Fibroblast of mammary gland (primary cell): Measurements from ENCODE around the gene TIPARP.

ENCODE experiments used
- DNase-seq: peaks from one replicate; pipeline ENCODE4 v3.0.0-alpha.2; 2010; ENCODE audit warnings: low read depth
- H3K4me3 ChIP-seq: 2 replicates; pipeline ENCODE4 v1.5.1; 2011; ENCODE audit warnings: low read depth, mild to moderate bottlenecking, low read length, moderate library complexity; ENCODE audit not compliant: control insufficient read depth
- TF ChIP-seq, protein P1 (sequence below): conservative IDR thresholded peaks from 2 replicates; pipeline ENCODE4 v1.5.1; 2011; ENCODE audit warnings: low read depth, low read length, inconsistent platforms; ENCODE audit not compliant: control insufficient read depth, insufficient read depth

The TIPARP gene

DNA sequence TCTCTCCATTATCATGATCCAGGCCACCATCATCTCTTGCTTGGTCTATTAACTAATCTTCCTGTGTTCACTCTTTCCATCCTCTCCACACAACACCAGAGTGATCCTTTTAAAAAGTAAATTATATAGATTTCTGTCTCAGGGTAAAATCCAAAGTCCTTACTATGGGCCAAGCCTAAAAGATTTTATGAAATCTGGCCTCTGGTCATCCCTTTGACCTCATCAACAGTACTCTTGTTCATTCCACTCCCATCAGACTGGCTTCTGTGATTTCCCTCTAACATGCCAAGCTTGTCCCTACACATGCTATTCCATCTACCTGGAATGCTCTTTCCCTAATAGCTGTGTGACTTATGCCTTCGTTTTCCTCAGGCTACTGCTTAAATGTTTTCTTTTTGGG, 8.3 kb upstream of the TIPARP start:
- no peak for DNase-seq
- H3K4me3 ChIP-seq, result no peak overlapping the region
- TF ChIP-seq, protein P1, sequence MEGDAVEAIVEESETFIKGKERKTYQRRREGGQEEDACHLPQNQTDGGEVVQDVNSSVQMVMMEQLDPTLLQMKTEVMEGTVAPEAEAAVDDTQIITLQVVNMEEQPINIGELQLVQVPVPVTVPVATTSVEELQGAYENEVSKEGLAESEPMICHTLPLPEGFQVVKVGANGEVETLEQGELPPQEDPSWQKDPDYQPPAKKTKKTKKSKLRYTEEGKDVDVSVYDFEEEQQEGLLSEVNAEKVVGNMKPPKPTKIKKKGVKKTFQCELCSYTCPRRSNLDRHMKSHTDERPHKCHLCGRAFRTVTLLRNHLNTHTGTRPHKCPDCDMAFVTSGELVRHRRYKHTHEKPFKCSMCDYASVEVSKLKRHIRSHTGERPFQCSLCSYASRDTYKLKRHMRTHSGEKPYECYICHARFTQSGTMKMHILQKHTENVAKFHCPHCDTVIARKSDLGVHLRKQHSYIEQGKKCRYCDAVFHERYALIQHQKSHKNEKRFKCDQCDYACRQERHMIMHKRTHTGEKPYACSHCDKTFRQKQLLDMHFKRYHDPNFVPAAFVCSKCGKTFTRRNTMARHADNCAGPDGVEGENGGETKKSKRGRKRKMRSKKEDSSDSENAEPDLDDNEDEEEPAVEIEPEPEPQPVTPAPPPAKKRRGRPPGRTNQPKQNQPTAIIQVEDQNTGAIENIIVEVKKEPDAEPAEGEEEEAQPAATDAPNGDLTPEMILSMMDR, result no peak

DNA sequence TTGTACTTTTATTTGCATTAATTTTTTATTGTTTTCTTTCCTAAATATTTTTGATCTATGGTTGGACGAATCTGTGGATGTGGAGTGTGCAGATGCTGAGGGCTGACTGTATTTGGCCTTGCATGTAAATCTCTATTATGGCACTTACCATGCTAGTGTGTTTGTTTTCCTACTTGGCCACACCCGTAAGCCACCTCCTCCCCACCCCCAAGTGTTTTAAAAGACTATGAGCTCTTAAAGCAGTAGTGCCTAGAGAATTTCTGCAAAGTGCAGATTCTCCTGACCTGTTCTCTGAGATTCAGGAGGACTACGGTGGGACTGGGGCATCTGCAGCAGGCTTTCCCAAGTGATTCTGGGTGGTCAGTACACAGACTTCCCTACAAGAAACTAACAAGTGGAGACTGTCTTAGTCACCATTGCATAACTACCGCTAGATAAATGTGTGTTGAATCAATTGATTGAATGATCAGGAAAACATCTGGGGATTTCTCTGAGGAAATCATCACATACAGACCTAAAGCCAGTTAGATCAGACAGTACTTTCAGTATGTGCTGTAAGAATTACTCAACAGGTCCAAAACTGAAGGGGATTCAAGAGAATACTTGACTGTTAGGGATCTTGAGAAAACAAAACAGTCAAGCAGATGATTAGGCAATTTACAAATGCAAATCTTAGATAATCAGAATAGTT, 6.2 kb upstream of the TIPARP start:
- peak; percentile 94 for DNase-seq
- TF ChIP-seq, protein P1, result no peak

DNA sequence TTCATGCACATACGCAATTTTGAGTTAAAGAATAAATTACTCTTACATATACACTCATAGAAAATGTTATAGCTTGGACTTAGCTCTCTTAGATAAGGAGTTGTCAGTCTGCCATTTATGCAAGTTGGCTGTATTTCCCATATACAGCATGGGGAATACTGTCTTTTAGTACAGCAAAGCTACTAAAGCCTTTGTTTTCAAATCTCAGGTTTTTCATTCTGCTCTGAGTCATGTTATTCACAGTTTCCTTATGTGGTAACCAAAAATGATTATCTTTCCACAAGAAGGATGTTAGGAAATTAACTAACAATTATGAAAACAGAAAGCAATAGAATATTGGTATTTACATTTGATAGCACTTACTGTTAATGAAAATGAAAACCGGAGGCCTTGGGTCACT, 4.3 kb upstream of the TIPARP start:
- no peak overlapping the region for H3K4me3 ChIP-seq
- TF ChIP-seq, protein P1, result no peak
- DNase-seq, result no peak

More for the DNA sequence above, 6.2 kb upstream of the TIPARP start:
- H3K4me3 ChIP-seq, result no peak overlapping the region

DNA sequence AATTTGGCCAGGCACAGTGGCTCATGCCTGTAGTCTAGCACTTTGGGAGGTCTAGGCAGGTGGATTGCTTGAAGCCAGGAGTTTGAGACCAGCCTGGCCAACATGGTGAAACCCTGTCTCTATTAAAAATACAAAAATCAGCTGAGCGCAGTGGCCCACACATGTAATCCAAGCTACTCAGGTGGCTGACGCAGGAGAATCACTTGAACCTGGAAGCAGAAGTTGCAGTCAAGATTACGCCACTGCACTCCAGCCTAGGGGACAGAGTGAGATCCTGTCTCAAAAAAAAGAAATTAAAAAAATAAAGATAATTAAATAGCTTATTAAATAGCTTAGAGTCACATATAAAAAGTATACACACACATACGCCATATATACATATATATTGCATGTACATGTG, 3.7 kb upstream of the TIPARP start:
- no peak overlapping the region for H3K4me3 ChIP-seq
- DNase-seq, result no peak
- TF ChIP-seq, protein P1, result no peak

DNA sequence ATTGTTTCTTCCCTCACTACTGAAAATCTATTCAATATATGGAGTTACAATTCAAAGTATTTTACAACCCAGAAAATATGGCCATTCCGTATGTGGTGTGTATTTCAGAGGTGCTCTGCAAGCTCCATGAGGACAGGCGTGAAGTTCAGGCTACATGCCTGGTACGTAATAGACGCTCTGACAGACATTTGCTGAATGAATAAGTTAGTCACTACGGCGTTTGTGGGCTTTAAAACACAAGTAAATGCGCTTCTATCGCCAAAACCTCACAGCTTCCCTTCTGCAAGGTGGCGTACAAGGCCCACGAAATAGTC, 701 bp upstream of the TIPARP start:
- no peak for DNase-seq
- H3K4me3 ChIP-seq, result peak overlapping the region; percentile 73
- TF ChIP-seq, protein P1, result no peak

DNA sequence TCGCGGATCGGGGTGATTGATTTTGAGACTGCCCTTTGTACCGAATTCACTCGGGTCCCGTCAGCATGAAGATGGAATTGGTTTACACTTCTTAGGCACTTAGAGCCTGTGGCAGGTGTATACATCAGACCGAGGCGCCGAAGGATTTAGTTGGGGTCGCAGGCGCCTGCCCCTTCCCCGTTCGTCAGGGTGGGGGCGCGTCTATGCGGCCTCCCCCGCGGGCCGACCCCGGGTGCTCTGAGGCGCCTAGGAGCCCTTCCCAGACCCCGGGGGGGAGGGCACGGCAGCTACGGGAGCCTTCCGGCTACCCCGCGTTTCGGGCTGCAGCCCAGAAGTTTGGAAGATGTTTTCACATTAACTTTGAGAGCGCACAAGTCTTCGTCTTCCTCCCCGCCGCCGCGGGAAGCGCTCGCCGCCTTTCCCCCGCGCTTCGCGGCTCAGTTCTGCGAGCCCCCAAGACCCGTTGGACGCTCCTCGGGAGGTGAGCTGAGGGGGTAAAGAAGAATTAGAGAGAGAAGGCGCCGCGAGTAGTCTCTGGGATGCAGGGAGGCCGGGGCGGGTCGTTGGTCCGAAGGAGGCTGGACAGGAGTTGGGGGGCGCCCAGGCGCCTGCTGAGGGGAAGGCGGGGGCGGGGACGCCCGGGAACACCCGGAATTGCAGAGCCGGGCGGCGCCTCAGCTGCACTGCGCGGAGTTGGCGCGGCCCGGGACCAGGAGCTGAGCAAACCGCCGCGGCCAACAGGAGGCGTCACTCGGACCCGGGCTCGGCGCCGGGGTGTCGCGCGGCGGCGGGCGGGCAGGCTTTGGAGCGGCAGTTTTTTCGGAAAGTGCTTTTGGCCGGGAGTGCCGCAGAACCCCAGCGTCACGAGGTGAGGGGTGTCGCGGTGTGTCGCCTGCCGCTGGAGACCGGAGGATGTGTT, 780 bp downstream of the TIPARP start:
- DNase-seq, result peak; percentile 43
- peak overlapping the region; percentile 73 for H3K4me3 ChIP-seq
- TF ChIP-seq, protein P1, result no peak
